ENCODE measurements around the gene TECTA.
A peak's percentile ranks its signal among the peaks of the same experiment; 100 is the strongest.
"Not testable (repeated sequence)": the region's sequence is repeated elsewhere in the genome, so short reads cannot be mapped to it uniquely, and the experiment has no call there.

Gene TECTA

DNA sequence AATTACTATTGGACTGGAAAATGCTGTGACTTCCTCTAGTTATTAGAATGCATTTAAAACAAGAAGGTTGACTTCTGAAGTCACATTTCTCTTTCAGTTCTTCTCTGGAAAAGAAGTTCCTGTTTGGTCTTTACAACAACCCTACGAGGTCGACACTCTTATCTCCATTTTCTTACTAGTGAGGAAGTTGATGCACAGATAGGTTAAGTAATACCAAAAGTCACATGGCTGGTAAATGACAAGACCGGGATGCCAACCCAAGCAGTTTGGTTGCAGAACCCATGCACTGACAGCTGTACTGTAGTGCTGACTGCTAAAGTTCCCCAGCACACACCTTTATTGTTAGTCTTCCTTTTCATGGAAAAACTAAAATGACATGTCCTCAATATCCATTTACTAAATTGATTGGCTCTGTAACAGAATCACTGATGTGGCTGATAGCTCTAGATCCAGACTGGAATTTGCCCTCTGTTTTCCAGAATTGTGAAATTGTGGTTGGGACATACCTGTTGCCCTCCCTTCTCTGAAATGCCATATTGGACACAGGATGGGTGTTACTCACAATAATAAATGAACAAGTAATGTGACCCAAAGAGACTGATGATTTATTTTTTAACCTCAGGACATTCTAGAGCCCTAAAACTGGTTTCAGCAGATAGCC lies 9.4 kb upstream of the TECTA start:
- no peak for DNase-seq

DNA sequence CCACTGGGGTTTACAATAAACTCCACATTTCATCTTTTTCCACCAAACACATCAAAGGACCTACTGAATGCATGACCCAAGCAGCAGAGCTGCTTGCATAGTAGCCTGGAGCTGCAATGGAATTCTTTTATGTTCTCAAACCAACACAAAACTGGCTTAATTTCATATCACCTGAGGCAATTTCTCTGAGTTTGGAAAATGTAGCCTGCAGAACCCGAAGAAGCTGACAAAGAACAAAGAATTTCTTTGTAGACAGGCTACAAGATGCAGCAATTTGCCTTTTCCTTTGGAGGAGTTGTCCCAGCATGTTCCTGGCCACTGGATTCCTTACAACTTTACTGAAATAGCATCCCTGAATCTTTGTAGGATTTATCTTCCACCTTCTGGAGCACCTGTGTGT lies 5.5 kb upstream of the TECTA start:
- no peak for DNase-seq

DNA sequence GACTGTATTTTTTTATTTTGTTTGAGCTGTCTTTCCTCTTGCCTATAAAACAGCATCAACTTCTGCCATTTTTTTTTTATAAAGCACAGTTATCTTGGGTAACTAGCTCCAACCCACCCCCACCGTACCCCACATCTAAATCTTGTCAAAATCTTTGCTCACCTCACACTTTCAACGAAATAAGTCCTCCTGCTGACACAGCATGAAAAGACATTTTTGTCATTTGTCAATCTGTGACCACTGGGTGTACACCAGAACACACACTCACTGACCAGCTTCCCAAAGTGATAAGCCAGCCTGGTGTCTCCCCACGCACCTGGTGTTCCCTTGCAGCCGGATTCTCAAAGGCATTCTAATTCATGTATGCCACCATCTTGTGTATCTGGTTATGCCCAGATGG lies 1.7 kb upstream of the TECTA start:
- DNase-seq, result no peak

DNA sequence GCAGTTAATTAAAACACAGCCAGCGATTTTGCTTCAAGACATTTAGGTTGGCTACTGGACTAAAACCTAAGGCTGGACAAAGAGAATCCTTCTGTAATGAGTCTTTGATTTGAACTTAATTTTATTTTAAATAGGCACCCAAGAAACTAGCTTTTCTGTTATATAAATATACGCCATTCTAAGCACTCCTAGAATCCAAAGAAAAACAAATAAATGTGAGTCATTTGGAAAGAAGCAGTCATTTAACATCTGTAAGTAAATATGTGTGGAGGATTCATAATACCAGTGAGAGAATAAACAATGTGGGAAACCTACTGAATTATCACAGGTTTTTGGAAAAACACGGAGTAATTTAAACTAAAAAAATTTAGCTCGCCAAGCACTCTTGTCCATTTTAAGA lies 1.2 kb upstream of the TECTA start:
- no peak for DNase-seq

GRCh38 chr11:121104312-121104762 lies 3.3 kb downstream of the TECTA start:
- no peak for DNase-seq

- no peak for DNase-seq
These were observed 4.0 kb downstream of the TECTA start for GRCh38 chr11:121105063-121105480.

GRCh38 chr11:121105481-121106195 lies 4.6 kb downstream of the TECTA start:
- DNase-seq, result no peak

DNA sequence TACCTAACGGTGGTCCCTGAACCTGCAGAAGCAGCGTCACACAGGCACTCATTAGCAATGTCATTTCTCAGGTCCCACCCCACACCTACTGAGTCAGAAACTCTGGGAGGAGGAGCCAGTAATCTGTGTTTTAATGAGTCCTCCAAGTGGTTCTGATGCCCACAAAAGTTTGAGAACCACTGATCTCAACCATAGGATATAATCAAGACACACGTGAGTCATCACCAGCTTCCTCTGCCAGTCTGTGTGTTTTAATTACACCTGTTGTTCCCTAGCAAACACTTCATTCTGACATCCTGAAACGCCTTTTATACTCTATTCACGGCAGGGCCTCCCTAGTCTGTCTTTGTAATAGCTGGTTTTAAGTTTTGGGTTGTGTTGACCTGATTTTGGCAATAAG lies 5.8 kb downstream of the TECTA start:
- DNase-seq, result no peak

DNA sequence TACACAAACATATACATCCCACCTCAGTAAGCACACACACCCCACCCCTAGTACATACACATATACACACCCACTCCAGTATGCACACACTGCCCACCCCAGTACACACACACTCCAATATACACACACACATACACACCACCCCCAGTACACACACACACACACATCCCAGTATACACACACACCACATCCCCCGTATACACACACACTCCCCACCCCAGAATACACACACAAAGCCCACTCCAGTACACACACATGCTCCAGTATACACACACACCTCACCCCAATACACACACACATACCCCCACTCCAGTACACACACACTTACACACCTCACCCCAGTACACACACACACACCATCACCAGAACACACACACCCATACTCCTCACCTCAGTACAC lies 7.4 kb downstream of the TECTA start:
- DNase-seq, result no peak

GRCh38 chr11:121109471-121109870 lies 8.4 kb downstream of the TECTA start:
- DNase-seq, result no peak

- DNase-seq, result no peak
These were observed 9.0 kb downstream of the TECTA start for GRCh38 chr11:121109916-121110586.

DNA sequence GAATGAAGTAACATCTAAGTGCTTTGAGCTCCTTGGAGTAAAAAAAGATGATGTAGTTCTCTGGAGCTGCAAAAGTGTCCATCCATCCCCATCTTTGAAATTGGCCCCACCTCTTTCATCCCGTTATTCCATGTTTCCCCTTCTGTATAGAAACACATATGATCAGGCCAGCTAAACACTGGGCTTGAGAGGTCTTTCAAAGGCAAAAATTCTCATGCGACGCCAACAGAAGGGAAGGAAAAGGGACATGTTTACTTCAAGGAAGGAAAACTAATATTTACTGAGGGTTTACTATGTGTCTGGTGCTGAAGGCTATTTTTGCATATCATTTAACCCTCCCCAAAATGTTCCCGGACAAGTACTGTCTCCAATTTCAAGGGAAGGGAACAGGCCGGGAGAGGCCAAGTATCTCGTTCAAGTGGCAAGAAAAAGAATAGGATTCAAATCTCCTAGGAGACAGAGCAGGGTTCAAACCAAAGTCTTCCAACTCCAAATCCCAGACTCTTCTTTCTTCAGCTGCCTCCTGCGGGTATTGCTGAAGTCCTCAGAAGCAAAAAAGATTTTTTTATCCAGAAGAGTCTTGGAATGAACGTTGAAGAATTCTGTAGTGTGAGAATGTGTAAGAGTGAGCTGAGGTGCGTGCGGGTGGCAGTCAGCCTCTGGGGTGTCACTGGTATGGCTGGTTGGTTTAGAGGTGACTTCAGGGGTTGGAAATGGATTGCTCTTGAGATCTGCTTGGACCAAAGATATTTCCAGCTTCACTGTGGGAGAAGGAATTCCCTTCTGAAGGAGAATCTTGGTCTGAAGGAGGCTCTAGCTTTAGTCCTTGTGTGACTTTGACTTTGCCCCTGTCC lies 10.1 kb downstream of the TECTA start:
- no peak for DNase-seq

GRCh38 chr11:121112498-121113455 lies 11.7 kb downstream of the TECTA start:
- DNase-seq, result peak; percentile 75

- peak; percentile 12 for DNase-seq
These were observed 12.6 kb downstream of the TECTA start for GRCh38 chr11:121113611-121114010.

GRCh38 chr11:121115024-121115423 lies 14.0 kb downstream of the TECTA start:
- not testable (repeated sequence) for DNase-seq

GRCh38 chr11:121117788-121118187 lies 16.7 kb downstream of the TECTA start:
- no peak for DNase-seq

- peak; percentile 21 for DNase-seq
These were observed 18.4 kb downstream of the TECTA start for GRCh38 chr11:121119440-121119839.

GRCh38 chr11:121122328-121122727 lies 21.3 kb downstream of the TECTA start:
- no peak for DNase-seq

DNA sequence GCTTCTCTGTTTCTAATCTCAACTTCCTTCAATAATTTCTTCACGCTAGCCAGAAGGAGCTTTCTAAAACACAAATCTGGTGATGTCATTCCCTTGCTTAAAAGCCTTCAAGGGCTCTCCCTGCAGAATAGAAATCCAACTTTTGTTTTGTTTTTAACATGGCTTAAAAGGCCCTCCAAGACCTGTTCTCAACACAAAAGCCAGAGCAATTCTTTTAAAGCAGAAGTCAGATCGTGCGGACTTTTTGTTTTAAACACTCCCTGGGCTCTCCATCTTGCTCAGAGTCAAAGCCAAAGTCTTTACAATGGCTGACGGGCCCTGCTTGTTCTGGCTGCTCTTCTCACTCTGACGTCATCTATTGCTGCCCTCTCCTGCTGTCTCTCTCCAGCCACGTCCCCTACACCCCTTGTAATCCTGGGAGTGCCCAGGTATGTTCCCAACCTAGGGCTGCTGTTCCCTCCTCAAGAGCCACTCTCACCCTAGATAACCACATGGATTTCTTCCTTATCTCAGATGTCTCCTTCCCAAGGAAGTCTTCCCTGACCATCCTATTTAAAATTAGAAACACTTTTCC lies 22.5 kb downstream of the TECTA start:
- no peak for DNase-seq

GRCh38 chr11:121127809-121128208 lies 26.8 kb downstream of the TECTA start:
- no peak for DNase-seq

Measured in eye (tissue), 1 donor.